Keratinocyte (primary cell): ENCODE results near the gene TLR9. TPM values are rescaled to one million over a fixed set of nuclear protein-coding genes. Genes with fewer than 3 reads are reported as not detected.

Experiments used
- DNase-seq: peaks from one replicate; pipeline ENCODE4 v3.0.0-alpha.2; 2011; ENCODE audit warnings: low read depth, missing footprints, low spot score
- FAIRE-seq: peaks from 2 replicates; lab custom pipeline; 2011; peaks lifted over from hg19 to GRCh38; lab: Jason Lieb, UNC
- H2AFZ ChIP-seq: 2 replicates; pipeline ENCODE4 v1.6.0; 2012; ENCODE audit warnings: low read length, control low read depth, inconsistent platforms; ENCODE audit not compliant: control insufficient read depth
- H3K27ac ChIP-seq: 2 replicates; pipeline ENCODE4 v1.5.1; 2011; ENCODE audit warnings: low read length; ENCODE audit not compliant: control insufficient read depth, insufficient read depth
- H3K27me3 ChIP-seq: 3 replicates; pipeline ENCODE4 v1.6.0; 2011; ENCODE audit warnings: low read length; ENCODE audit not compliant: control insufficient read depth, insufficient read depth; ENCODE audit errors: extremely low read depth
- H3K36me3 ChIP-seq, 2 experiments: 2 replicates in 1 of 2; 3 replicates in 1 of 2; pipeline ENCODE4 v1.5.1; 2011; ENCODE audit warnings: low read length in 2 of 2, mild to moderate bottlenecking in 1 of 2; ENCODE audit not compliant: control insufficient read depth in 2 of 2, insufficient read depth in 2 of 2; ENCODE audit errors: extremely low read depth in 1 of 2
- H3K4me1 ChIP-seq: 3 replicates; pipeline ENCODE4 v1.5.1; 2011; ENCODE audit warnings: low read length; ENCODE audit not compliant: control insufficient read depth, insufficient read depth; ENCODE audit errors: extremely low read depth
- H3K4me2 ChIP-seq: 3 replicates; pipeline ENCODE4 v1.6.0; 2011; ENCODE audit warnings: low read depth, low read length; ENCODE audit not compliant: control insufficient read depth, insufficient read depth; ENCODE audit errors: extremely low read depth
- H3K4me3 ChIP-seq, 3 experiments: fragments of 200-600 bp in 1 of 3; sonication (generic) in 1 of 3; 2 replicates in 2 of 3; 3 replicates in 1 of 3; pipeline ENCODE4 v1.5.1; 2011 to 2016; ENCODE audit warnings: low read length in 3 of 3, mild to moderate bottlenecking in 3 of 3, control low read depth in 2 of 3, inconsistent platforms in 1 of 3, low read depth in 1 of 3, mixed read lengths in 1 of 3, mixed run types in 1 of 3, moderate library complexity in 1 of 3; ENCODE audit not compliant: control insufficient read depth in 2 of 3, insufficient read depth in 2 of 3; ENCODE audit errors: extremely low read depth in 1 of 3
- H3K79me2 ChIP-seq: 2 replicates; pipeline ENCODE4 v1.6.0; 2012; ENCODE audit warnings: low read length; ENCODE audit not compliant: control insufficient read depth, insufficient read depth
- H3K9ac ChIP-seq: 3 replicates; pipeline ENCODE4 v1.6.0; 2011; ENCODE audit warnings: low read length; ENCODE audit not compliant: control insufficient read depth, insufficient read depth; ENCODE audit errors: extremely low read depth
- H3K9me1 ChIP-seq: 3 replicates; pipeline ENCODE4 v1.6.0; 2011; ENCODE audit warnings: low read length; ENCODE audit not compliant: control insufficient read depth, insufficient read depth; ENCODE audit errors: extremely low read depth
- H3K9me3 ChIP-seq: 2 replicates; pipeline ENCODE4 v1.5.1; 2012; ENCODE audit warnings: low read depth, low read length; ENCODE audit not compliant: control insufficient read depth
- H4K20me1 ChIP-seq: 3 replicates; pipeline ENCODE4 v1.6.0; 2011; ENCODE audit warnings: low read length; ENCODE audit not compliant: control insufficient read depth, insufficient read depth; ENCODE audit errors: extremely low read depth
- CTCF ChIP-seq, 3 experiments: IDR thresholded peaks in 1 of 3; conservative IDR thresholded peaks in 1 of 3; optimal IDR thresholded peaks in 1 of 3; 2 replicates in 2 of 3; 3 replicates in 1 of 3; pipeline versions ENCODE3 to v1.5.1; 2011; ENCODE audit warnings: low read length in 3 of 3, mild to moderate bottlenecking in 3 of 3, moderate library complexity in 2 of 3, control low read depth in 1 of 3, inconsistent platforms in 1 of 3; ENCODE audit not compliant: insufficient read depth in 2 of 3; ENCODE audit errors: extremely low read depth in 1 of 3
- EZH2 ChIP-seq: IDR thresholded peaks from one replicate; pipeline ENCODE4 v1.6.1; 2012; ENCODE audit warnings: inconsistent platforms, mild to moderate bottlenecking, low read length, moderate library complexity
- dilution Hi-C: fragments of 300-500 bp; cut with MboI; formaldehyde crosslinking; loops from one replicate; pipeline ENCODE4 v1.7.0; 2020; ENCODE audit warnings: low sequenced_read_pairs; ENCODE audit not compliant: extremely low pct_ligation_motif_present
- polyA plus RNA-seq, 5 experiments: library from polyadenylated mRNA; depleted of rRNA in 3 of 5; stranded (reverse) in 3 of 5; stranded (forward) in 1 of 5; unstranded in 1 of 5; fragments of >200 nt; gene quantifications; 1 replicate in 1 of 5; 2 replicates in 3 of 5; 3 replicates in 1 of 5; pipeline versions ENCODE4 v1.2.1 to v1.2.3, GENCODE V29; 2011 to 2012; ENCODE audit warnings: missing spikeins in 2 of 5, low read depth in 1 of 5, low replicate concordance in 1 of 5

Gene TLR9
- polyA plus RNA-seq, 1 donor (not counting 4 experiments of a cell fraction or from before 2014, with no cell fraction given): not detected

- H3K4me1 ChIP-seq: peaks cover 22% of the 10 kb centered on the region
- H3K4me3 ChIP-seq: no peak overlapping the region
- H3K27ac ChIP-seq: no peak overlapping the region
- no peaks in the 10 kb centered on the region for H3K9me3 ChIP-seq
- no peak overlapping the region for H2AFZ ChIP-seq
- H3K9ac ChIP-seq: no peak overlapping the region
- no peak overlapping the region for H3K4me2 ChIP-seq
- peaks cover 42 to 43% of the 10 kb centered on the region in 2 experiments for H3K36me3 ChIP-seq
- H3K9me1 ChIP-seq: peaks cover 3% of the 10 kb centered on the region
- no peaks in the 10 kb centered on the region for H3K27me3 ChIP-seq
- dilution Hi-C loops: no loop called here
- no peaks in the 10 kb centered on the region for H4K20me1 ChIP-seq
- no peak for DNase-seq
- TF ChIP-seq CTCF (optimal IDR thresholded peaks at IDR 0.05 in 1 of 3, IDR thresholded peaks at IDR 0.05 in 1 of 3, conservative IDR thresholded peaks at IDR 0.05 in 1 of 3; ENCODE audit: extremely low read depth in 1 of 3, insufficient read depth in 2 of 3, low read length in 3 of 3): no peak
- no peak for TF ChIP-seq EZH2
- FAIRE-seq: no peak
- H3K79me2 ChIP-seq: no peaks in the 10 kb centered on the region
Measured at GRCh38 chr3:52213901-52214300, 11.5 kb downstream of the TLR9 start.

GRCh38 chr3:52213005-52213404, 12.4 kb downstream of the TLR9 start:
- no peaks in the 10 kb centered on the region for H3K79me2 ChIP-seq
- peaks cover 48 to 52% of the 10 kb centered on the region in 2 experiments for H3K36me3 ChIP-seq
- no peak for FAIRE-seq
- peaks cover 3% of the 10 kb centered on the region for H3K9me1 ChIP-seq
- no peak overlapping the region for H3K9ac ChIP-seq
- no peak for TF ChIP-seq EZH2
- no peak for TF ChIP-seq CTCF (optimal IDR thresholded peaks at IDR 0.05 in 1 of 3, IDR thresholded peaks at IDR 0.05 in 1 of 3, conservative IDR thresholded peaks at IDR 0.05 in 1 of 3; ENCODE audit: extremely low read depth in 1 of 3, insufficient read depth in 2 of 3, low read length in 3 of 3)
- dilution Hi-C loops: no loop called here
- H2AFZ ChIP-seq: no peak overlapping the region
- H3K9me3 ChIP-seq: no peaks in the 10 kb centered on the region
- no peak overlapping the region for H3K4me3 ChIP-seq
- H3K27me3 ChIP-seq: no peaks in the 10 kb centered on the region
- DNase-seq: no peak
- no peak overlapping the region for H3K4me2 ChIP-seq
- no peaks in the 10 kb centered on the region for H4K20me1 ChIP-seq
- H3K27ac ChIP-seq: no peak overlapping the region
- H3K4me1 ChIP-seq: peaks cover 18% of the 10 kb centered on the region
